Heart right ventricle (tissue), 16 donors: ENCODE measurements around the gene CCDC197. TPM values are rescaled to one million over a fixed set of nuclear protein-coding genes. Genes with fewer than 3 reads are reported as not detected.

ENCODE experiments used
- ATAC-seq, 8 donors: fragments of 200-7000 bp; cut with Tn5 transposase; one replicate each; pipeline ENCODE4 v1.9.1; 2020; ENCODE audit warnings: mild to moderate bottlenecking in 8 of 8, moderate library complexity in 8 of 8, moderate number of reproducible peaks in 1 of 8
- DNase-seq, 2 donors: peaks; one replicate each; pipeline ENCODE4 v3.0.0-alpha.2; 2020
- H3K27ac ChIP-seq, 10 donors: fragments of 200-600 bp; sonication (generic) in 2 of 10; one replicate each; pipeline versions ENCODE4 v1.5.0 to v1.8.0; 2020 to 2022; ENCODE audit warnings: mild to moderate bottlenecking in 3 of 10
- H3K27me3 ChIP-seq, 7 donors: fragments of 200-600 bp; one replicate each; pipeline ENCODE4 v1.8.0; 2021 to 2022; ENCODE audit warnings: mild to moderate bottlenecking in 2 of 7
- H3K36me3 ChIP-seq, 9 donors: fragments of 200-600 bp; sonication (generic) in 1 of 9; one replicate each; pipeline versions ENCODE4 v1.5.0 to v1.8.0; 2020 to 2022; ENCODE audit warnings: mild to moderate bottlenecking in 2 of 9
- H3K4me1 ChIP-seq, 9 donors: fragments of 200-600 bp; sonication (generic) in 1 of 9; one replicate each; pipeline versions ENCODE4 v1.5.0 to v1.8.0; 2020 to 2022; ENCODE audit warnings: mild to moderate bottlenecking in 4 of 9
- H3K4me3 ChIP-seq, 10 donors: fragments of 200-600 bp; sonication (generic) in 2 of 10; one replicate each; pipeline versions ENCODE4 v1.5.0 to v1.8.0; 2020 to 2022; ENCODE audit warnings: mild to moderate bottlenecking in 7 of 10, moderate library complexity in 2 of 10
- H3K9me3 ChIP-seq, 11 donors: fragments of 200-600 bp in 10 of 11; sonication (generic) in 2 of 11; one replicate each; pipeline versions ENCODE4 v1.5.0 to v1.8.0; 2013 to 2022; ENCODE audit warnings: mild to moderate bottlenecking in 2 of 11, control low read depth in 1 of 11, moderate library complexity in 1 of 11
- CTCF ChIP-seq, 9 donors: fragments of 200-600 bp; sonication (generic) in 2 of 9; IDR thresholded peaks; one replicate each; pipeline versions ENCODE4 v1.5.0 to v1.8.0; 2021 to 2022; ENCODE audit warnings: antibody characterized with exemption in 9 of 9, mild to moderate bottlenecking in 5 of 9, moderate library complexity in 1 of 9
- WGBS, 2 donors: extraction: QIAGEN DNeasy Blood & Tissue Kit; methylation state at CpG; one replicate each; pipeline ENCODE4 v1.1.7; 2013; ENCODE audit warnings: inconsistent platforms in 1 of 2; 5-methylcytosine and 5-hydroxymethylcytosine counted together
- intact Hi-C, 10 donors: fragments of 100-400 bp; cut with DNase I; formaldehyde crosslinking; loops; one replicate each; pipeline versions ENCODE4 v1.11.1 to v1.14.2; 2022
- polyA plus RNA-seq, 2 donors: library from polyadenylated mRNA; stranded (reverse); fragments of 200-250 nt; gene quantifications; one replicate each; pipeline ENCODE4 v1.2.3, GENCODE V29; 2013
- total RNA-seq, 10 donors: library from RNA; stranded (reverse); fragmentation: NEBNext Ultra II Directional in 3 of 10; extraction: Animal tissue kit (Norgen Biotek cat#: 25700) in 3 of 10; gene quantifications; one replicate each; pipeline versions ENCODE4 v1.2.1 to v1.2.4, GENCODE V29; 2021 to 2023
- donor health status: Arrhythmogenic right ventricular cardiomyopathy.
- donor health status: ischemic (EF 13 %, LVEDD 7.1; RV severe dilation, severe dysfunction).
- donor health status: healthy with polysubstance abuse.
- donor health status: DM: no; HTN: yes; CAD: no.
- donor health status: DM: no; HTN: no; CAD: no.
- donor health status: ischemic (EF 25% LVEDD 6.9; RV normal size, moderate dysfunction).
- donor health status: ischemic (EF 25% LVEDD 5.7; RV mildly dilated, moderate dysfunction).
- donor health status: healthy.
- donor health status: DM: yes; HTN: yes; CAD: no.
- donor health status: Ischemic cardiomyopathy.
- donor health status: ischemic (EF 35%, LVEDD 5.7; RV mildly dilated, moderate dysfunction).
- donor health status: nonischemic (EF 11% LVEDD 7.7; RV severe dilation, severe dysfunction).
- donor health status: DM: yes; HTN: yes; CAD: no.
- donor health status: PGD.
- donor health status: ischemic (EF 29% LVEDD 5.4; RV normal size, mild dysfunction).
- donor health status: nonischemic (EF 23%, LVEDD 6.1; RV moderate dilation, normal function).

CCDC197 gene
- total and polyA plus RNA-seq, 12 donors = 0.40 to 1.6 (median 0.86) TPM; not detected in 2

DNA sequence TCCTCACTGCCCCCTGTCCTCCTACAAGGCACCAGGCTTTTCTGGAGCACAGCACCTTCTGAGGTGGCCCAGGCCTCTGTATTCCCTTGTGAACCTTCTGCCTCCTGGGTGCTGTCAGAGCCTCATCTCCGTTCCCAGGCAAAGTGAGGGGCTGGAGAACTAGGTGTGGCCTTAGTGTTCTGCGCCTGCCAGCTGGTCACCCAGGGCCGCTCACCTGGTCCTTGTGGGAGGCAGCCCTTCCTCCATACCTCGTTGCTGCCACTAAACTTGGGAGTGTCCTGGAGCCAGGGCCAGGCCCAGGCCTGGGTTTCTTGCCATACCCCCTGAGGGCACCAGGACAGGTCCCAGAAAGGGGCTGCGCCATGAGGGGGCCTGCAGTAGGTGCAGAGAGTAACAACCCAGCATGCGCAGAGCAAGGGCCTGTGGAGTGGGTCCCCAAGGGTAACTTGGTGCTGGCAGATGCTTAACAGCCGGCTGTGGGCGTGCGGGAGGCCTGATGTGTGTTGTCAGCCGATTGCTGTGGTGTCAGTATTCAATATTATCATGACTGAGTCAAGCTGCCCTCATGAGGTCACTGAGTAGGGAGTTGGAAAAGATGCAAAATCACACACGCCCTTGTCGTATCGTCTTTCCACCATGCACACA, 46.1 kb downstream of the CCDC197 start:
- ATAC-seq (peak in 6 of 8 donors; percentile 3 to 32 (median 16)), DNase-seq (no peak)
- WGBS, 2 donors = 74 to 78% methylated on average over 13 of the region's 13 CpGs
- intact Hi-C loops = loop anchor here in 1 of 10 donors (5.0 kb wide), 1 partner anchor 94 kb away; no protein-coding TSS in a partner anchor
- Histone ChIP-seq H3K36me3 (peaks cover 0 to 44% (median 34%) of the 10 kb centered on the region in 9 donors), H3K27ac (peak overlapping the region in 1 of 10 donors; percentile 11), H3K9me3 (no peaks in the 10 kb centered on the region), H3K27me3 (no peaks in the 10 kb centered on the region), H3K4me3 (no peak overlapping the region), H3K4me1 (peaks cover 0 to 26% (median 15%) of the 10 kb centered on the region in 9 donors)
- TF ChIP-seq CTCF (IDR thresholded peaks at IDR 0.05) = no peak

- intact Hi-C loops = loop anchor here in 1 of 10 donors (5.0 kb wide), 1 partner anchor 93 kb away; no protein-coding TSS in a partner anchor
- no peaks in the 10 kb centered on the region for H3K9me3 ChIP-seq
- DNase-seq (no peak), ATAC-seq (no peak)
- no peak overlapping the region for H3K27ac ChIP-seq
- H3K4me1 ChIP-seq = peaks cover 0 to 32% (median 15%) of the 10 kb centered on the region in 9 donors
- H3K36me3 ChIP-seq = peaks cover 0 to 51% (median 41%) of the 10 kb centered on the region in 9 donors
- no peak overlapping the region for H3K4me3 ChIP-seq
- no peak for TF ChIP-seq CTCF (IDR thresholded peaks at IDR 0.05)
- 82 to 86% methylated on average over 14 of the region's 14 CpGs for WGBS, 2 donors
- no peaks in the 10 kb centered on the region for H3K27me3 ChIP-seq
Measured at GRCh38 chr14:94043756-94044475, 46.8 kb downstream of the CCDC197 start.

DNA sequence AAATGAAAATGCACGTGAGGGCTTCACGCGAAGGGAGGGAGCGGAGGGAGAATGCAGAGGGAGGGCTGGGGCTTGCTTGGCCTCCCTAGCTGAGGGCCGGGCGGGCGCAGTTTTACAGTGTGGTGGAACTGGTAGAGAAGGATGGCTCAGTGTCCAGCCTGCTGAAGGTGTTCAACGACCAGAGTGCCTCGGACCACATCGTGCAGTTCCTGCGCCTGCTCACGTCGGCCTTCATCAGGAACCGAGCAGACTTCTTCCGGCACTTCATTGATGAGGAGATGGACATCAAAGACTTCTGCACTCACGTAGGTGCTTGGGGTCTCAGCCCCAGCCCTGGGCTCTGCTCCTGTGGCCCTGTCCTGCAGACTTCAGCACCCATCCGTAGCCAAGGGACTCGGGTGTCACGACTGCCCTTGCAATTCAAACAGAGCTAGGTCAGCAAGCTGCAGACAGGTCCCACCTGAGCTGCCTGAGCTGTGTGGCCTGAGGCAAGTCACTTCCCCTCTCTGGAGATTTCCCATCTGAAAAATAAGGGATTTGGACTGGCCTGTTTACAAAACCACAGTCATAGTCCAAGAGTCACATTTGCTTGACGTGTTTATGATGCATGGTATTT, 47.5 kb downstream of the CCDC197 start:
- WGBS, 2 donors = 91 to 95% methylated on average over 20 of the region's 20 CpGs
- H3K4me3 ChIP-seq = no peak overlapping the region
- H3K27me3 ChIP-seq = no peaks in the 10 kb centered on the region
- DNase-seq (no peak), ATAC-seq (no peak)
- intact Hi-C loops = loop anchor here in 1 of 10 donors (5.0 kb wide), 1 partner anchor 93 kb away; no protein-coding TSS in a partner anchor
- peaks cover 0 to 37% (median 19%) of the 10 kb centered on the region in 9 donors for H3K4me1 ChIP-seq
- no peaks in the 10 kb centered on the region for H3K9me3 ChIP-seq
- TF ChIP-seq CTCF (IDR thresholded peaks at IDR 0.05) = no peak
- no peak overlapping the region for H3K27ac ChIP-seq
- peaks cover 0 to 57% (median 48%) of the 10 kb centered on the region in 9 donors for H3K36me3 ChIP-seq

- ATAC-seq (no peak), DNase-seq (no peak)
- intact Hi-C loops = no loop called here
- H3K27me3 ChIP-seq = no peaks in the 10 kb centered on the region
- 95 to 97% methylated on average over 8 of the region's 8 CpGs for WGBS, 2 donors
- H3K27ac ChIP-seq = no peak overlapping the region
- no peak for TF ChIP-seq CTCF (IDR thresholded peaks at IDR 0.05)
- peaks cover 0 to 39% (median 19%) of the 10 kb centered on the region in 9 donors for H3K4me1 ChIP-seq
- no peaks in the 10 kb centered on the region for H3K9me3 ChIP-seq
- H3K4me3 ChIP-seq = no peak overlapping the region
- H3K36me3 ChIP-seq = peaks cover 0 to 63% (median 53%) of the 10 kb centered on the region in 9 donors
Measured at GRCh38 chr14:94045101-94045500, 48.0 kb downstream of the CCDC197 start.
